Stimulated activated CD4-positive, alpha-beta T cell treated with anti-CD3 and anti-CD28 coated beads, TNF-alpha, amount 100 ng/mL, for 24 hours (primary cell): ENCODE measurements around the gene PLSCR5.

Experiments
- DNase-seq, 3 experiments: peaks; one replicate each; pipeline ENCODE4 v3.0.0-alpha.2; 2020; ENCODE audit warnings: low read depth in 3 of 3

Gene PLSCR5, protein sequence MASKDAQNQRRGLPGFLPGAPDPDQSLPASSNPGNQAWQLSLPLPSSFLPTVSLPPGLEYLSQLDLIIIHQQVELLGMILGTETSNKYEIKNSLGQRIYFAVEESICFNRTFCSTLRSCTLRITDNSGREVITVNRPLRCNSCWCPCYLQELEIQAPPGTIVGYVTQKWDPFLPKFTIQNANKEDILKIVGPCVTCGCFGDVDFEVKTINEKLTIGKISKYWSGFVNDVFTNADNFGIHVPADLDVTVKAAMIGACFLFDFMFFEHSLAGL

DNA sequence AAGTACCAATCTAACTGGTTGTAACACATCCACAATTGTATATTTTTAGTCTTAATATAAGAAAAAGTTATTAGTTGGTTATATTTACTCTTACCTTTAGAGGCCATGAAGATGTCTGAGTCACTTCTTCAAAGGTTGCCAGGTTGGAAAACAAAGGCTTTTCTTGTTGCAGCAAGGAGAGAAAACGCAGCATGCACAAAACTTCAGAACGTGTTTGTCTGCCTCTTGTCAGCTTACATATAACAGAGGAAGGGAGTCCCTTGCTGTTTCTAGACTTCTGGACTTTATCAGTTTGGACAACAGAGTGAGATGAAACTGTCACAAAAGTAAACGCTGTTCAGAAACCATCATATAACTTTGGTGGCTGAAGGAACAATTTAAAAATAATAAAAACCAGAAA lies at the start of gene PLSCR5:
Gene PLSCR5 (minus strand): TSS at position 241 of the 400 bp plus-strand sequence. CDS start 134 bp downstream, at position 107.
- DNase-seq, result no peak

DNA sequence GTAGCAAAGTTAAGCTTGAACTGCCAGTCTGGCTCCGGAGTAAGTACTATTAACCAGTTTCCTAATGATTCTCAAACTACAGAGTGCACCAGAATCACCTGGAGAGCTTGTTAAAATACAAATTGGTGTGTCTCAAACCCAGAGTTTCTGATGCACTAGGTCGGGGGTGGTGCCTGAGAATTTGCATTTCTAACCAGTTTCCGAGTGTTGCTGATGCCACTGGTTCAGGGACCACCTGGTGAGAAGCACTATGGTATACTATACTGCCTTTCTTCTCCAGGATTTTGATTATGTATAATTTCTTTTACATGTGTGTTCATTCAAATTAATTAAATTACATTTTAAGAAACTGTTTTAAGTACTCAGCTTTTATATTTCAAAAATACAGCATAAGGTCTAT lies 48.8 kb upstream of the PLSCR5 start:
- no peak for DNase-seq

DNA sequence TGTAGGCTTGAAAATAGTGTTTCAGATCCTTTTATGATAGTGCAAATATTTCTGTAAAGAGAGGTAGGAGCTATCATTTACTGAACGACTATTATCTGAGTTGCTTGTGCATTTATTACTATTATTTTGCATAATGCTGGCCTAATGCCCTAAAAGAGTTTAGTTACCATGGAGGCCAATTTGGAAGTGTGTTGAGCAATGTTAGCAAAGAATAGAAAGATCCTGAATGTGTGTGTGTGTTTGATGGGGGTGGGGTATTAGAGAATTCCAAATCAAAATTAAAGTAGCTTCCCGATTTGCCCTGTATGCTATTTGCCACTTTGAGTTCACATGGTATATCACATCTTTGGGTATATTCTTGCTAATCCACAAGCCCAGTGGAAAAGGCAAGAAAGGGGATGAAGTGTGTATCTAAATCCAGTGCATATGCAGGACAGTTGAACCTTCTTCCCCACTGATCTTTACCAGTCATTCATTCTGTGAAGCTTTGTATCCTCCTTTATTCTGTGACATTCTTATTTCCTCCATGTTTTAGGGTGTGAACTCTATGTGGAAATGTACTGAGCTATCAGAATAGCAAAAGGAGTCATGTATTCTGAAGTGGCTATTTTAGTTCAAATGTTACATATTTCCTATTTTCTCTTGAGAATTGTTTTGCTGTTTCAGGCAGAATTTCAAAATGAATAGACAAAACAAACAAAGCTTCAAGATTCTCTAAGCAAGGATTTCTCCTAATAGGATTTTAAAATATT lies 45.7 kb upstream of the PLSCR5 start:
- DNase-seq, result no peak

DNA sequence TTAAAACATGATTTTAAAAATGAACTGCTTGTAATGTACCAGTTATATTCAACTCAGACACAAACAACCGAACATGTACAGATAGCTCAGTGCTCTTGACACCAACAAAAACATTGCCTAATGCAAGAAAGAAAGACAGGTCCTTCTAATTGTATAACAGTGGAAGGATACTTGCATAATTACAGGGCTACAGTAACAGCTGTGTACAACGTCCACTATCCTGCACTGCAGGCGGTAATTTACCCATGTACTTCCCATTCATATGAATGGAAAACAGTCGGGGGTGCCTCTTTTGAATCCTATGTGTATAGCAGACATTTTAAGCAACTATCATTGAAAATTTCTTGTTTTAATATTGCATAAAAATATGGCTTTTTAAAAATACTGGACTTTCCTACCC lies 41.1 kb upstream of the PLSCR5 start:
- DNase-seq, result no peak

DNA sequence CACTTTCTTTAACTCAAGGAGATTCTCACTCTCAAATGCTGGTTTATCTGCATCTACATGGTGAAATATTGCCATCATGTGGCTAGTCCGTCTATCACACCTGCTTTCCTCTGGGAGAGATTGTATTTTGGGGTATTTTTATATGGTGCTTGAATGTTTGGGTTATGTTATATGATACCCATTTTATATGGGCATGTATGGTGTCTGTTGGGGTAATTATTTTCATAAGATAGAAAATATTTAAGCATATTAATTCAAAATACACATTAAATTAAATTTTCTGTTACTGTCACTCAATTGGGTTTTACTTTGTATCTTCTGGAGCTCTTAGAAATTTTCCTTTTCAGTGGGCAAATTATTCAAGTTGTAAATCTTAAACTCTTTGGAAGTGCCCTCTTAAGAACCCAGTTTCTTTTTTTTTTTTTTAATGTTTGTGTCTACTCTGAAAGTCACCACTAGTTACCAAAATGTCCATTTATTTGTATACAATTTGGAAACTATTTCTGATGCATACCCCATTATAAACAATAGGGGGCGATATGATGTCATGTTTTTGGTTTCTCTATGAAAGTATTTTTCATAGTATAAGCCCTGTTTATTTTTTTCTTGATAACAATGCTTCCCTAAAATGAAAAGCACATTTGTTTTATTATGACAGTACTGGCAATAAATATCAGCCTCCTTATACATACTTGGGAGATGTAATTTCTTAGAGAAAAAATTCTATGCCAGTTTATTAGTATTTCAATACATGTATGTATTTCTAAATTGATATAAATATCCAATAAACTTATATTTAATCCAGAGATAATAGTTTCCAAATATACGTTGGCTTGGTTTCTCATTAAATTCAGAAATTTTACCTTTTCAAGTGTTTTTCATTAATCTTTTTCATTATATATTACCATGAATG lies 36.1 kb upstream of the PLSCR5 start:
- no peak for DNase-seq

DNA sequence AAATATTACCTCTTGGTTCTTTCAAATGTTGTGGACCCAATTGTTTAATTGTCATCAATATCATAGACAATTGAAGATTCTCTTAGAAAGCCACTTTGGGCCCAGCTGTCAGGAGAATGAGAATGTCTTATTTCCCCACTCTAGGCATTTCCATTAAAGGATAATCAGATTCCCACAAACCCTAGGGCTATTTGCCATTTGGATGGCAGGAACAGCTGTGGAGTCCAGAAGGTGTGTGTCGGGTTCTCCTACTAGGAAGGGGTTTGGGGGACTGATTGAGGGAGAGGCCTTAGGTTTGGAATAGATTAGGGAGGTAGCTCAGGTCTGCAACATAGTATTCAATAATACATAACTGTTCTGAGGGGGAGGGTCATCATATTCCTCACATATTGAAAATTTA lies 35.2 kb upstream of the PLSCR5 start:
- no peak for DNase-seq

DNA sequence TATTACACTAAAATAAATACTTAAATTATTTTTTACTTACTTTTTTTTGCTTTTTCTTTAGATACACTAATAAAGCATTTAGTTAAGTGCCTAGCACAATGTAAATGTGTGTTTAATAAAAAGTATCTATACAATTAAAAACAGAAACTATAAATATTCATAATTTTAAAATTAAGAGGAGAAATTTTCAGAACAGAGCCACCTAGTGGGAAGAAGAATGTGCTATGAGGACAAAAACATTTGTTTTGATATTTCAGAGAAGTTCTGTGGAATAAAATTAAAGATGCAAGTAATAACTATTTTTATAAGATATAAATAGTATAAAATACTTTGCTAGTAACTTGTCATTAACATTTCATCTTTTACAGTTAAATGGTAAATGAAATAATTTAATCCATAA lies 33.6 kb upstream of the PLSCR5 start:
- no peak for DNase-seq

DNA sequence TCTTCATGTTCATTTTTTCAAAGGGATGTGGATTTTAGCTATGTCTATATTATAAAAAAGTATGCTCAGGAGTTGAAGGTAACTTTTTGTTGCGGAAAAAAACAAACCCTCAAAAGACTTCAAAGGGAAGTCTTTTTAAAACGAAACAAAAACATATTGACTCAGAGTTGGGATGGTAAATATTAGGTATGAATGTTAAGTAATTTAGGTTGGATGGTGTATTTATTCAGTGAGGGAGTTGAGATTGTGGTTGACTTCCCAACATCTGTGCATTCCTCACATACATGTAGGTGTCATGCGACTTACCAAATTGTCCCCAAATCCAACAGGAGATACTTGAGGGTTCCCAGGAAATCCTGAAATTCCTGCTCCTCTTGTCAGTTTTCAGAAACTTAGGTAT lies 32.7 kb upstream of the PLSCR5 start:
- DNase-seq, result no peak

DNA sequence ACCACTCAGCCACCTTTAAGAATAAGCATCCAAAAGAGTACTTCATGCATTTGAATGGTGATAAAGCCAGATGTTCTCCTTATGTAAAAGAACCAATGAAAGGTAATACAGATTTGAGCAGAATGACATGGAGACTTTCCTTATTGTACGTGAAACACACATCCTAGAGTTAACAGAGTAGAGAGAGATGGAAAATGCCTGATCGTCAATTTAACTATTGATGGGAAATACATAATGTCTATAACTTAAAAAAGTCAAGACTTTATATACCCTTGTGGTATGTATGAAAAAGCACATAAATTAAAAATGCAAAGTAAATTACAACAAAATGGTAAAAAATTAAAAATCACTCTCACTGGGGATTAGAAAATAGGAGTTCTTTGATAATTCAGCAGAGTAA lies 31.7 kb upstream of the PLSCR5 start:
- DNase-seq, result no peak

DNA sequence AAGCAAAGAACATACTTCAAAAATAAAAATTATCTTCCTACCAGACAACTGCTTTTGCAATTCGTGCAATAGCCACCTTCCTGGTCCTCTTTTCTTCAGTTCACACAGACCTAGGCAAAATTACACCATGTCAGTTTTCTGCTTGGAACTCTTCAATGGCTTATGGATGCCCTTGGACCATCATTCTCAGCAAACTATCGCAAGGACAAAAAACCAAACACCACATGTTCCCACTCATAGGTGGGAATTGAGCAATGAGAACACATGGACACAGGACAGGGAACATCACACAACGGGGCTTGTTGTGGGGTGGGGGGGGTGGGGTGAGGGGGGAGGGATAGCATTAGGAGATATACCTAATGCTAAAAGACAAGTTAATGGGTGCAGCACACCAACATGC lies 29.2 kb upstream of the PLSCR5 start:
- DNase-seq, result no peak

DNA sequence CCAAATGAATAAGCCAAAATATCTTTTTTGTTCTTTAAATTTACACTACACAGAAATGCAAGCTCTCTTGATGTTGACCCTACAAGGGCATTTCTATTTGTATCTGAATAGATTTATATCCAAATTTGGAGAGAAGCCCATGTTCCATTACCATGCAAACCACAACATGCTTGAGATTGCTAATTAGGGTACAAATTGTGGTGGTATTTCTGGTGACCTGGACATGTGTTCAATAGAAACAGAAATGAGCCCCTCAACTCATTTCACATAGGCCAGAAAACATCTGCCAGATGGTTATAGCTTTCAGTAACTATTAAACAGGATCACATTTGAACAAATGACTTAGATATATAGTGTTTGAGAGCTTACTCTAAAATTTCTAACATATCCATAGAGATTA lies 23.5 kb upstream of the PLSCR5 start:
- no peak for DNase-seq

DNA sequence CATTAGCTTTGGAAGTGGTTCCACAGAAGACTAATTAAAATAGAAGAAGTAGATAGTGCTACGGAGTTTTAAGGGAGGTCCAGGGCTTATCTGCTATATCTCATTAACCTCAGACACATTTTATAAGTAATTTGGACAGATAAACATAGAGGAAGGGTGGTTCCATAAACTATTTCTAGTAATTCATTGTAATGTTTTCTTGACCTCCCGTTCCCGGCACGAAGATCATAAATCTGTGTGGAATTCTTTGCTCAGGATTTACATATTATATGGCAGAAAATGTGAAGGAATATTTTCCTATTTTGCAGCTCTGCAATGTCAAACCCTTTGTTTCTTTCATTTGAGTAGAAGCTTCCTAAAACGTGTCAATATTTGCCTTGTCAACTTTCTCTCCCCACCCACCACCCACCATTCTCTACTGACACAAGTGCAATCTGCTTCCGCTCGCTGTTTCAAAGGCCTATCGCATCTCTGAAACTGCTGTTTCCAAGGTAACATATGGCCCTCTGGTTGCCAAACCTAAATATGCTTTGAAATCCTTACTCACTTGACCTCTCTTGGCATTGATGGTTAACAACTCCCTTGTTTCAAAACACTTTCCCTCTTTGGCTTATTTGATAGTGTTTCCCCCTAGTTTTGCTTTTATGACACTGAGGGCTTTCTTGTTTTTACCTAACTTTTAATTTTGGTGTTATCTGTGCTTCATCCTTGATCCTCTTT lies 21.4 kb upstream of the PLSCR5 start:
- no peak for DNase-seq

DNA sequence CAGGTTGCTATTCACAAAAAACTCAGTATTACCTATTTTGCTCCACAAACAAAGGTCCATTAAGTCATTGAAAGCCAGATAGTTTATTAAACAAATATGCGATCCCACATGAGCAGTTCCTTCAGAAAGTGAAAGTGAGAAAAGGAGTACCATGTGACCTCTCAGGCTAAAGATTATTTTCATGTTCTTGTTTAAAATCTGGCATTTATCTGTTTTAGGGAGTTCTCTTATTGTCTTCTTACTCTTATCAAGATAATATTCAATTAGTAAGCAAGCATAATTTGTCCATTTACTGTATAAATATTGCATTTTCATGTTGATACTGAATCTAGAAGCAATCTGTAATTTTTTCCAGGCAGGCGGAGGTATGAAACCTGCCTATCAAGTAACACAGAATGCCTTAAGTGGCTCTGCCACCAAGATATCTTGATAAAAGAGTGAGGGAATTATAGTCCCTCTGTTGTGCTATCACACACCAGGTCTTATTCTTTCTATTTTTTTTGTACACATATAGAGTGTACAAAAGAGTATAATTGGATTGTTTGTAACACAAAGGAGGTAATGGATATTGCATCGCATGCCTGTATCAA lies 20.1 kb upstream of the PLSCR5 start:
- DNase-seq, result no peak

DNA sequence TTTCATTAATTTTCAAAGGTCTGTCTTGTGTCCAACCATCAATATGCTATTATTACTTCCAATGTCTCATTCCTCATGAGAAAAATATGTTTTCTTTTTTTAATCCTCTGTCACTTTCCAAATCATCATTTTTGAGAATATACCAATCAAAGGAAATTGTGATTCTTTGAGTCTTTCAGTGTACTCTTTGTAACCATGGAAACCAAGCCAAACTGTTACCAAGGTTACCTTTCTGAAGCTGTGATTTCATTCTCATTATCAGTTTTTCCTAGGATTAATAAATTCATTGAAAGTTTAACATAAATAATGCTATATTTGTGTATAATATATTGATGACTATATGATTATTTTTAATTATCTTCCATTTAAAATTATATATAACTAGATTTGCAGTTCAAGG lies 16.6 kb upstream of the PLSCR5 start:
- DNase-seq, result no peak

DNA sequence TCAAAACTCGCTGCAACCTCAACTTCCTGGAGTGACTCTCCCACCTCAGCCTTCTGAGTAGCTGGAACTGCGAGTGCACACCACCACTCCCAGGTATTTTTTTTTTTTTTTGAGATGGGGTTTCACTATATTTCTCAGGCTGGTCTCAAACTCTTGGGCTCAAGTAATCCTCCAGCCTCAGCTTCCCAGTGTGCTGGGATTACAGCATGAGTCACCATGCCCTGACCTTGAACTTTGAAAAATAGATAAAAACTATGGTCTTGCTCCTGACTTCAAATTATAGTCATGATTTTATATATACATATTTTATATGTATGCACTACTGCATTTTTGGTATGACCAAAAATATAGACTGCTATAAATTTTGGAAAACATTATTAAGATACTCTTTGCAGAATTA lies 6.9 kb upstream of the PLSCR5 start:
- DNase-seq, result no peak

DNA sequence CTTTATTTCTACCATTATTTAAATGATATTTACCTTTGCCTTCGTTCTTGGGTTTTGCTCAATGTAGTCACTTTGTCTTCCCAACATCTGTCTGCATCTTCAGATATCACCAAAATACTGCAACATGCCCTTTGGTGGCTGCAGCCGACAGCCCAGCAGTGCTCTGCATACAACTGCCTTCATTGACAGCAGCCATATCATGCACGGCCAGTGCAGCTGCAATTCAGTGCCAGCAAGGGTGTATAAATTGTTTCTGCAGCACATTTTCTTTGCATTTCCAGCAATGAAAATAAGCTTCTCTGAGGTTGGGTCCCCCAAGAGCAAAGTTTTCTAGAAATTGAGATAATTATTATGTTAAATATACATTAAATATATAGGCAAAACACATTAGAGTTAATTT lies 6.0 kb upstream of the PLSCR5 start:
- DNase-seq, result no peak

DNA sequence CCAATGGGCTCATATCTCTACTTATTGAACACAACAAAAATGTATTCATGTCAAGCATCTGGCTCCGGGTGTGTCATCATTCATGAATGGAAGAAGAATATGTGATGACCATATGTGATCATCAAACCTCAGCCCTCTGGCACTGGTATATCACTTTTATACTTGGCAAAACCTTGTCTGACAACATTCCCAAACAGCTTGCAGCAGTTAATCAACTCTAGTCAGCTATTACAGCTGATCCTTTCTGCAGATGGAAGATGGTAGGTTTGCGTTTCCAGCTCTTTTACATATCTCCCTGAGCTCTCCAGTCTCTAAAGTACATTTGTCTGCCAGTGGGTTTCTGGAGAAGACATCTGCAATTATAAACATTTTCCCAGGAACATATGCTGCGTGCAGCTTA lies 6.6 kb downstream of the PLSCR5 start:
- DNase-seq, result no peak

DNA sequence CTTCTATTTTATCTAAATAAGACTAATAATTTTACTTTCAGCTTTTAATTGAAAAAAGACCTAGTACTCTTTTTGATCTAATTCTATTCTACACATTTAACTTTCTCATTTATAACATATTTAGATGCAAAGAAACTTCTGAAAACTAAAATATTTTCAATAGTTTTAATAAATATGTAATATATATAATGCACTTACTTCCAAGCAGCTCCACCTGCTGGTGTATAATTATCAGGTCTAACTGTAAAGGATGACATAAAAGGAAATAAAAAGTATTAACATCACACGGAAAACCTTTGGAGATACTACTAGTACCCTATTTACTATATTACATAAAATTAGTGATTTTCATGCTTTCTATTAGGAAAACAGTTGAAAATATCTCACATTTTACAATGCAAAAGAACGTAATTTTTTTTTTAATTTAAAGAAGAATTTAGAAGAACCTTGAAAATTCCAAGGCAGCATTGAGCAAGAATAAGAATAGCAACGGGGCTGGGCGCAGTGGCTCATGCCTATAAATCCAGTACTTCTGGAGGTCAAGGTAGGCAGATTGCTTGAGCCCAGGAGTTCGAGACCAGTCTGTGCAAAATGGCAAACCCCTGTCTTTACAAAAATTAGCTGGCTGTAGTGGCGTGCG lies 10.2 kb downstream of the PLSCR5 start:
- no peak for DNase-seq

DNA sequence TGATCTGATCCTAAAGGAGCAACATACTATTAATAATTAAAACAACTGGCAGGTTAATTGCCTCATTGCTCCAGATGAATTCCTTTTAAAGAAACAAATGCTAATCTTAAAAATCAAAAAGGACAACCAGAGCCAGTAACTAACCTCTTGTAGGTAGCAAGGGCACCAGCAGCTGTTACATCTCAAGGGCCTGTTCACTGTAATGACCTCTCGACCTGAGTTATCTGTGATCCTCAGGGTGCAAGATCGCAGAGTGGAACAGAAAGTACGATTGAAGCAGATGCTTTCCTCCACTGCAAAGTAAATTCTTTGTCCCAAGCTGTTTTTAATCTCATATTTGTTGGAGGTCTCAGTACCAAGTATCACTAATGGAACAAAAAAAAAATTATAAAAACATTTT lies 11.4 kb downstream of the PLSCR5 start:
- no peak for DNase-seq

DNA sequence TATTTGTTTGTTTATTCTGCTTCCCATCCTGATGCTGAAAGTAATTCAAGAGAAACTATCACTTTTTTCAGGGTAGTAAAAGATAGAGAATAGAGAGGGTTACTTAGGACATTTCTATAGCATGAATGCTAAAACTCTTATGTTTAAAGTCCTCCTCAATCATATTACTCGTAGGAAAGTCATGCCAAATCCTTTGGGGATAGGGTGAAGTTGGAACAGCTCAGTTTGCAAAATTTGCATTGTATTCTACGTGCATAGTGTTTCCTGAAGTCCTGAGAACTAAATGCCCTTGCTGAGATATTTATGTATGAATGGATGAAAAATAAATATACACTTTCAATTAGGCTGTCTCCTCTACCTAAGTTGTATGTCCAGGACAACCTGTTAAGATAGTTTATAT lies 14.6 kb downstream of the PLSCR5 start:
- DNase-seq, result no peak

DNA sequence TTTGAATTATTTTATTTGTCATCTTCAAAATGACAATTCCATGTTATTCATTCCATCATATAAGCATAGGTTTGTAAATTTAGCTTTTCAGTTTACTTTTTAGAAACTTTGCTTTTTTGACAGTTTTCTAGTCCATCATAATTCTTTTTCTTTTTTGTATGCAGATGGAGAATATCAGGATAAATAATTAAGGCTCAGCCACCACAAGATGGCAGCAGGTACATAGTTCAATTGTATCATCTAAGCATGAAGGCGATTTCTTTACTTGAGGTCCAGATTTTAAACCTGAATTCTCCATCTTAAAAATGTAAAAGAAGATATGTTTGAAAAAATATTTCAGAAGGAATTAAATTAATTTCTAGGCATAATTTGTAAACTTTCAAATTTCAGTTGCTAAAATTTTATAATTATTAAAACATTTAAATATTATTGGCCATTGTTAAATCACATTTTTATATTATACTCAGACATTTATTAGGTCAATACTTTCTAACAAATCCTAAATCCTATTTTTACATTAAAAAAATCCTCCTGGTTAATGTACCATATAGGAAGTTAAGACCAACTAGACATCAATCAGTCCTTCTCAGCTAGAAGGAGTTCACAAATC lies 15.1 kb downstream of the PLSCR5 start:
- no peak for DNase-seq
